Right ventricle myocardium superior (tissue), 1 donor: Measurements from ENCODE around the gene CLCN6. TPM values are rescaled to one million over a fixed set of nuclear protein-coding genes. Genes with fewer than 3 reads are reported as not detected.

ENCODE experiments used
- ATAC-seq: fragments of 200-7000 bp; cut with Tn5 transposase; one replicate; pipeline ENCODE4 v1.9.1; 2020; ENCODE audit warnings: mild to moderate bottlenecking; ENCODE audit not compliant: poor library complexity
- DNase-seq: peaks from one replicate; pipeline ENCODE4 v3.0.0-alpha.2; 2020
- intact Hi-C: fragments of 100-400 bp; cut with DNase I; formaldehyde crosslinking; loops from one replicate; pipeline ENCODE4 v1.11.2; 2022
- total RNA-seq: library from RNA; stranded (reverse); fragmentation: NEBNext Ultra II Directional; extraction: Animal tissue kit (Norgen Biotek cat#: 25700); gene quantifications from one replicate; pipeline ENCODE4 v1.2.1, GENCODE V29; 2021
- donor health status: DM: no; HTN: yes; CAD: no; lungs with severe emphysema.

Gene CLCN6
- total RNA-seq, 1 donor from 2014 or later = 15.2 TPM

DNA sequence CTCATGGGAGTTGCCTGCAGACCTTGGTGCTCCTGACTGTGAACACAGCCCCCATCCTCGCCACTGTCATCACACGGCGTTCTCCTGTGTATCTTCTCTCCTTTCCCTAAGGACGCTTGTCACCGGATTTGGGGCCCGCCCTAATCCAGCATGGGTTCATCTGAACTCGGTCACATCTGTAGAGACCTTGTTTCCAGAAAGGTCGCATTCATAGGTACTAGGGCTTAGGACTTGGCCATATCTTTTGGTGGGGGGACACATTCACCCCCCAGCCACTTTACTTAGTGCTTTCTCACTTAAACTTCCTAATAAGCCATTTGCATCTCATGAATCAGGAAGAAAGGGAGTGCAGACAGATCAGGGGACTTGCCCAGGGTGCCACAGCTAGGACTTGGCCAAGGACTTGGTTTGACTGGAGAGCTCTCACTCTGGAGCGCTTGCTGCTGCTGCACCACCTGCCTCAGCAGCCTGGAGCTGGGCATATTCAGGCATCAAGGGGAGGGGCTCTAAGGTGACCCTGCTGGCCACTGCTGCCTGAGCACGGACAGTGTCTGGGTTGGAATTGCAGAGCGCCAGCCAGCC, 31.9 kb downstream of the CLCN6 start:
- DNase-seq = no peak
- intact Hi-C loops = no loop called here
- ATAC-seq = no peak

DNA sequence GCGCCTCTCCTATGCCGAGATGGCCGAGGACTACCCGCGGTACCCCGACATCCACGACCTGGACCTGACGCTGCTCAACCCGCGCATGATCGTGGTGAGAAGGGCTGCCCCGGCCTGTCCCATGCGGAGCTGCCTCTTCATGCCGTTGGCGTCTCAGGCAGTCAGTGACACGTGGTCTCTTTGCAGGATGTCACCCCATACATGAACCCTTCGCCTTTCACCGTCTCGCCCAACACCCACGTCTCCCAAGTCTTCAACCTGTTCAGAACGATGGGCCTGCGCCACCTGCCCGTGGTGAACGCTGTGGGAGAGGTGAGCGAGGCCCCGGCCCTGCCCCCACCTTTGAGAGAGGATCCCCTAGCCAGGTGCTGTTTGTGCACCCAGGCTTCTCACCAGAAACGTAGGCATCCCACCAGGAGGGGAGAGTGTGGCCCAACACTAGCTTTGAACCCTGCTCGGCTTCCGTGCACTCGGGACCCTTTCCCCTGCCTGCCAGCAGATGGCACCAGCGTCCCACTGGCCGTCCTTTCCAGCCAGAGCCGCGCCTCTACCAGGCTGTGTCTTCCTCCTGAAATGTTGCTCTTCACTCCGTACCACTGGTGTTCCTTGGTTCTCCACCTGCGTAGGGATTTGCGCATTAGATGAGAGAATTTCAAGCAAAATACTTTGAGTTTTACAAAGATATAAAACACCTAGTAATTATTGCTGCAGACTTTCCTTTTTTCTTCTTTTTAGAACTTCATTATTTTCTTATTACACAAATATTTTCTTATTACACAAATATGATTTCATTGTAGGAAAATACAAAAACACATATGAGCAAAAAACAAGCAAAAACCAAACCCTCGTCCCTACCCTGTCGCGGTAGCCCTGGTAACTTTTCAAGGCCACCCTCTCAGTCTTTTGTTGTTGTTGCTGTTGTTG, 32.6 kb downstream of the CLCN6 start:
- intact Hi-C loops = loop anchor here (1.0 kb wide), 1 partner anchor 55 kb away; no protein-coding TSS in a partner anchor
- DNase-seq (peak; percentile 85), ATAC-seq (peak; percentile 91)

DNA sequence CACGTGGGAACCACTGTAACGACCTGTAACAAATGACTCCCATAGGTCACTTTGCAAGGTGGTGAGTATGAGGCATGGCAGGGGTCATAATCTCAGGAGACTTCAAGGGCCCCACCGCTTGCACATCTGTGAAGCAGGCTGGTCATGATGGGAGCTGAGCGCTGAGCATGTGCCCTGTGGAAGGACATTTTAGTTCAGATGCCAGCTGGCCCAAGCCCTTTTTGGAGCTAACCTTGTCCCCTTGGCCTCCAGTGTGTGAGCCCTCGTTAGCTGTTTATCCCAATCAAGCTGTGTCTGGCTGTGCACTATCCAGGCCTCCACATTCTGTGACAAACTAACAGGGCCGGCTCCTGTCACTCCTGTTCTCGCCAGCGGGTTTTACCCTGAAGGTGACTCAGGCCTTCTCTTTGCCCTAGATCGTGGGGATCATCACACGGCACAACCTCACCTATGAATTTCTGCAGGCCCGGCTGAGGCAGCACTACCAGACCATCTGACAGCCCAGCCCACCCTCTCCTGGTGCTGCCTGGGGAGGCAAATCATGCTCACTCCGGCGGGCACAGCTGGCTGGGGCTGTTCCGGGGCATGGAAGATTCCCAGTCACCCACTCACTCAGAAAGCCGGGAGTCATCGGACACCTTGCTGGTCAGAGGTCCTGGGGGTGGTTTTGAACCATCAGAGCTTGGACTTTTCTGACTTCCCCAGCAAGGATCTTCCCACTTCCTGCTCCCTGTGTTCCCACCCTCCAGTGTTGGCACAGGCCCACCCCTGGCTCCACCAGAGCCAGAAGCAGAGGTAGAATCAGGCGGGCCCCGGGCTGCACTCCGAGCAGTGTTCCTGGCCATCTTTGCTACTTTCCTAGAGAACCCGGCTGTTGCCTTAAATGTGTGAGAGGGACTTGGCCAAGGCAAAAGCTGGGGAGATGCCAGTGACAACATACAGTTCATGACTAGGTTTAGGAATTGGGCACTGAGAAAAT, 34.0 kb downstream of the CLCN6 start:
- DNase-seq = no peak
- intact Hi-C loops = loop anchor here (1.0 kb wide), 1 partner anchor 53 kb away; no protein-coding TSS in a partner anchor

DNA sequence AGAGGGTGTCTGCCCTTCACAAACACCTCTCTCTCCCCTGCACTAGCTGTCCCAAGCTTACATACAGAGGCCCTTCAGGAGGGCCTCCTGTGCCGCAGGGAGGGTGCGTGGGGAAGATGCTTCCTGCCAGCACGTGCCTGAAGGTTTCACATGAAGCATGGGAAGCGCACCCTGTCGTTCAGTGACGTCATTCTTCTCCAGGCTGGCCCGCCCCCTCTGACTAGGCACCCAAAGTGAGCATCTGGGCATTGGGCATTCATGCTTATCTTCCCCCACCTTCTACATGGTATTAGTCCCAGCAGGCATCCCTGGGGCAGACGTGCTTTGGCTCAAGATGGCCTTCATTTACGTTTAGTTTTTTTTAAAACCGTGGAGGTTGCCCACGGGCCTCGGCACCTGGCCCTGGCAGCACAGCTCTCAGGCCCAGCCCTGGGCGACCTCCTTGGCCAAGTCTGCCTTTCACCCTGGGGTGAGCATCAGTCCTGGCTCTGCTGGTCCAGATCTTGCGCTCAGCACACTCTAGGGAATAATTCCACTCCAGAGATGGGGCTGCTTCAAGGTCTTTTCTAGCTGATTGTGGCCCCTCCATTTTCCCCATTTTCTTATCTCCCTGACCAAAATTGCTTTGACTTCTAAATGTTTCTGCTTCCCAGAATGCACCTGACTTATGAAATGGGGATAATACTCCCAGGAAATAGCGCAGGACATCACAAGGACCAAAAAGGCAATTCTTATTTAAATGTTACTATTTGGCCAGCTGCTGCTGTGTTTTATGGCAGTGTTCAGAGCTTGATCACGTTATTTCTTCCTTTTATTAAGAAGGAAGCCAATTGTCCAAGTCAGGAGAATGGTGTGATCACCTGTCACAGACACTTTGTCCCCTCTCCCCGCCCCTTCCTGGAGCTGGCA, 35.5 kb downstream of the CLCN6 start:
- intact Hi-C loops = no loop called here
- DNase-seq (no peak), ATAC-seq (no peak)

More for the DNA sequence above, 34.0 kb downstream of the CLCN6 start:
- ATAC-seq = no peak

DNA sequence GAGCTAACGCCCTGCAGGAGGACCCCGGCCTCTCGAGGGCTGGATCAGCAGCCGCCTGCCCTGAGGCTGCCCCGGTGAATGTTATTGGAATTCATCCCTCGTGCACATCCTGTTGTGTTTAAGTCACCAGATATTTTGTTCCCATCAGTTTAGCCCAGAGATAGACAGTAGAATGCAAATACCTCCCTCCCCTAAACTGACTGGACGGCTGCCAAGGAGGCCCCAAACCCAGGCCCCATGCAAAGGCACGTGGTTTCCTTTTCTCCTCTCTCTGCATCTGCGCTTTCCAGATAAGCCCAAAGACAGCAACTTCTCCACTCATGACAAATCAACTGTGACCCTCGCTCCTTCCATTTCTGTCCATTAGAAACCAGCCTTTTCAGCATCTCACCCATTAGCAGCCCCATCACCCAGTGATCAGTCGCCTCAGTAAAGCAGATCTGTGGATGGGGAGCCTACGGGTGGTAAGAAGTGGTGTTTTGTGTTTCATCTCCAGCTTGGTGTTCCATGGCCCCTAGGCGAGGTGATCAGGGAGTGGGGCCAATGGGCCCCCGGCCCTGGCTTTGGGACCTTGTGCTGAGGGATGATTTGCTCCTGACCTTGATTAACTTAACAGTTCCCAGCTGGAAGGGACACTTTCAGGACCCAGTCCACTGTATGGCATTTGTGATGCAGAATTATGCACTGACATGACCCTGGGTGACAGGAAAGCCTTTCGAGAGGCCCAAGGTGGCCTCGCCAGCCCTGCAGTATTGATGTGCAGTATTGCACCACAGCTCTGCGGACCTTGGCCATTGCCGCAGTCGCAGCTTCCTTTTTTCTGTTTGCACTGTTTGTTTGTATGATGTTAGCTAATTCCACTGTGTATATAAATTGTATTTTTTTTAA, 36.4 kb downstream of the CLCN6 start:
- DNase-seq = no peak
- no peak for ATAC-seq
- intact Hi-C loops = no loop called here

DNA sequence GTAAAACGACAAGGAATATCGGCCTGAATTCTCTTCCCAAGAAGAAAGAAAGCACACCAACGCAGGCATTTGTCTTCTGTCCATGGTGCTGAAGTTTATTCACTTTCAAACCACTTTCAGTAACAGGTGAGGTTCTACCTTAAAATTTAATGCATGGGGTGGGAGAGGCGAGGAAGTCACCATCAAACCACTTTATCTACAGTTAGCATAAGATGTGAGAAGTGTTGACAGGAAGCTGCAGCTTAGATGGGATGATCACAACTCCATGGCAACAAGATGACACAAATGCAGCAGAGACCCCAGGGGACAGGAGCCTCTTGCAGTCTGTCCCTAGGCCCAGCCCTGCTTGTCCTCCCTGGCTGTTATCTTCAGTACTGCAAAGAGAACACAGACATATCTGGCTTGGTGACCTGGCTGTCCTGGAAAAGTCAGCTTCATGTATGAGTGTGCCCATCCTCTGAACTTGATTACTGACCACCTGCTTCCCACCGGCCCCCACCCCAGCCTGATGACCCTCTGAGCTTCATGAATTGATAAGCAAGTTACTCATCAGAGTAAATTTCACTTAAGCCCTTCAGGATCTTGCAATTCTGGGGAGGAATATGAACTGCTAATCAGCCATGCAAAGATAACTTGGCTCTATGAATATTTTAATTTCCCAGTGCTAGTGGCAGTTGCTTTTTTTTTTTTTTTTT, 39.8 kb downstream of the CLCN6 start:
- intact Hi-C loops = no loop called here
- ATAC-seq = no peak
- DNase-seq = no peak

DNA sequence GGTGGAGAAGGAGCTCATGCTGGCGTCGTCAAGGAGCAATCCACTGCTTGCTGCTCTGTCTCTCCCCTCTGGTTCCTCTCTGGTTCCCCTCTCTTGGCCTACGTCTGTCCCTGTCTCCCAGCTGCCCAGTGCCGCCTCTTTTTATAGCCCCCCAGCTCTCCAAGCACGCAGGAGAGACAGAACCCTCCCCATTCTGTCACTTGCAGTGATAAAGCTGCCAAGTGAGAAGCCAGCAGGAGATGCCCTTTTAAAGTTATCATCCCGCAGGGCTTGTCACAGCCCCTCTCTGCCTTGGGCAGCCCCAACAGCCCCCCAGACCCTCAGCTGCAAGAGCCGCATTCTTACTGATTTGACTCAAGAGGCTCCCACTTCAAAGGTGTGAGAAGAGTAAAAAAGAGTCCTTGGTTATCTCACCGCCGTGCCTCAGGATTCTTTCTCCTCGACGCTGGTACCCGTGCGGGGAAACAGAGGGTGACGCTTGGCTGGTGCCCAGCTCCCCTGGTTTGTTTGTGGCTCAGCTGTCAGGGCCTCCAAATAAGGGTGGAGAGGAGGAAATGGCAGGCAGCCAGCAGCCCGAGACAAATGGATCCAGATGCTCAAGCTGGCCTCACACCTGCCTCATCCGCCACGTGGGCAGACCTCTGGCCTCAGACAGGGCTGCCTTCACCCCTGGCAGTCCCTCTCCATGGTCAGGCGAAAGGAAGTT, 41.8 kb downstream of the CLCN6 start, which contains the start of gene NPPA:
Gene NPPA (minus strand): TSS at position 117 of the 706 bp plus-strand sequence. CDS start 99 bp downstream, at position 18.
- intact Hi-C loops = no loop called here
- DNase-seq = no peak
- no peak for ATAC-seq

DNA sequence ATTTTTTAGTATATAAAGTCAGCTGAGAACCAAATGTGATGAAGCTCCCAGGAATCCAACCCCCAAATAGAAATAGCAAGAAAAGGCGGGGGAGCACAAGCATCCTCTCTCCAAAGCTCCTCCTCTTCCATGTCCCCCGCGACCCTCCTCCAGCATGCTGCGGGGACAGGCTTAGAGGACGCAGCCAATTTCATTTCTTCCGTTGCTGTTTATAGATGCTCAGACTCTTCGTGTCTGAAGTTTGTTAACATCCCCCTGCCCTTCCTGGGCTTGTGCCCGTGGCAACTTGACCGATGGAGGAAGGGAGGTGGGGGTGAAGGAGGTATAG, 42.3 kb downstream of the CLCN6 start:
- intact Hi-C loops = no loop called here
- ATAC-seq (no peak), DNase-seq (no peak)

DNA sequence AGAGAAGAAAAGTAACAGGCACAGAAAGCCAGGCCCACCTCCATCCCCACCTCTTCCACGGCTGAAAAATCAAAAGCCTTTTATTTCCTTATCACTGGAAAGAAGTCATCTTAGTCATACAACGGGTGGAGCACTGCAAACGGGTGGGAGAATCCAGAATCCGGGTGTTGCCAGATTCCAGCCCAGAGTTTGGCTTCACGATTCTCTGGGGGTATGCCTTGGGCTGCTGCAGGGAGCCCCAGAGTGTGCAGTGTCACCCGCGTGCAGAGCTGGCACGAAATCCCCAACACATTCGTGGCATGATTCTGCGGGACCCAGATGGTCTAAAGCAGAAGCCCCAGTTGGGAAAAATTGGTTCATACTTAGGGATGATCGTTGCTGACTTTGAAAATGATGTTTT, 44.2 kb downstream of the CLCN6 start:
- intact Hi-C loops = no loop called here
- no peak for DNase-seq
- ATAC-seq = no peak

DNA sequence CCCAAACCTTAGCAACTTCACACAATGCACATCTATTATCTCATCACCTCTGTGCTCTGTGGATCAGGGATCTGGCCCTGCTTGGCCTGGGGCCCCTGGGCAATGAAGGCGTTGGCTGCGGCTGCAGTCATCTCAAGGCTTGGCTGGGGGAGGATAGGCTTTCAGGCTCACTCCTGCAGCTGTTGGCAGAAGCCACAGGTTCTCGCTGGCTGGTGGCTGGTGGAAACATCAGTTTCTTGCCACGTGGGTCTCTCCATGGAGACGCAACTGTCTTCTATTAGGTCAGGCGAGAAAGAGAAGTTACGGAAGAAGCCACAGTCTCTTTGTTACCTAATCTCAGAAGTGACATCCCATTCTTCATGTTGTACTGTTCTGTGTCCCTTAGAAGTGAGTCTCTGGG, 45.2 kb downstream of the CLCN6 start:
- intact Hi-C loops = no loop called here
- ATAC-seq = no peak
- no peak for DNase-seq

DNA sequence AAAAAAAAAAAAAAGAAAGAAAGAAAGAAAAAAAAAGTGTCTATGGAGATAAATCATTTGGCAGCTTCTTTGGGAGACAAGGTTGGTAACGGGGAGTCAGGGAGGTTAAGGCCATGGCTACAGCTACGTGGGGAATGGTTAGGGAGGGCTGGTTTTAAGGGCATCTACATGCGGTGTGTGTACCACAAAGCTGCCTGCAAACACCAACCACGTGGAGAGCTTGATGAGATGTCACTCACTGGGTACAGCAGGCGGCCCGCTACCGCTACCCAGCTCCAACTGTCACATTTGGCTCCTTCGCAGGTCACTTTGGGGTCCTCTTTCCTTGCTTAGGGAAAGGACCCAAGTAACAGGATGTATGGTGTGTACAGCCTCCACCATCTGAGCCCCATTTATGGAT, 48.5 kb downstream of the CLCN6 start:
- ATAC-seq (no peak), DNase-seq (no peak)
- intact Hi-C loops = no loop called here

DNA sequence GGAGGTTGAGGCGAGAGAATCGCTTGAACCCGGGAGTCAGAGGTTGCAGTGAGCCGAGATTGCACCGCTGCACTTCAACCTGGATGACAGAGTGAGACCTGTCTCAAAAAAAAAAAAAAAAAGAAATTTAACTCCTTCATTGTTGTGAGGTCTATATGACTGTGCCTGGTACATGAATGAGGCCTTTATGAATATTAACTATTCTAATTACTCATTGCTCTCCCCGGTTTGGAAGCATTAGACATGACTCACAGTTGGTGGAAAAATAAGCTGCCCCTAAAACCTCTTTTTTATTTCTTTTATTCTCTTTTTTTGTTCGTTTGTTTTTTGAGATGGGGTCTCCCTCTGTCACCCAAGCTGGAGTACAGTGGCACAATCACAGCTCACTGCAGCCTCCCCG, 49.4 kb downstream of the CLCN6 start:
- intact Hi-C loops = no loop called here
- DNase-seq = no peak
- no peak for ATAC-seq

DNA sequence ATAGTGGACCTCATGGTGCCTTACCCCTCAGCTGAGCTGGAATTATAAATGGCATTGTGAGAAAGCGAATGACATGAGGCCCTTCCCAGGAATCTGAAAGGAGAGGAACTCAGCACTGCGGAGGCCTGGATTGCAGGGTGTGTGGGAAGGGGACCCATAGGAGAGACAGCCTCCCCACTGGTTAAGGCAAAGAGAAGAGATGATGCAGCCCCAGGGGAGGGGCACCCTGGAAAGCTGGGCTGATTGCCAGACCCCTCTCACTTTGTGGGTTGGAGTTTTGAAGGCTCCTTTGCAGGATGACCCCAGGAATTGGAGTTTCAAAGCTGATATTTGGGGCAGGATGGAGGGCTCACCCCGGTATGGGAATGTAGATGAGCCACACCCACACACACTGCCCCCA, 50.7 kb downstream of the CLCN6 start:
- ATAC-seq = no peak
- intact Hi-C loops = no loop called here
- DNase-seq = no peak

DNA sequence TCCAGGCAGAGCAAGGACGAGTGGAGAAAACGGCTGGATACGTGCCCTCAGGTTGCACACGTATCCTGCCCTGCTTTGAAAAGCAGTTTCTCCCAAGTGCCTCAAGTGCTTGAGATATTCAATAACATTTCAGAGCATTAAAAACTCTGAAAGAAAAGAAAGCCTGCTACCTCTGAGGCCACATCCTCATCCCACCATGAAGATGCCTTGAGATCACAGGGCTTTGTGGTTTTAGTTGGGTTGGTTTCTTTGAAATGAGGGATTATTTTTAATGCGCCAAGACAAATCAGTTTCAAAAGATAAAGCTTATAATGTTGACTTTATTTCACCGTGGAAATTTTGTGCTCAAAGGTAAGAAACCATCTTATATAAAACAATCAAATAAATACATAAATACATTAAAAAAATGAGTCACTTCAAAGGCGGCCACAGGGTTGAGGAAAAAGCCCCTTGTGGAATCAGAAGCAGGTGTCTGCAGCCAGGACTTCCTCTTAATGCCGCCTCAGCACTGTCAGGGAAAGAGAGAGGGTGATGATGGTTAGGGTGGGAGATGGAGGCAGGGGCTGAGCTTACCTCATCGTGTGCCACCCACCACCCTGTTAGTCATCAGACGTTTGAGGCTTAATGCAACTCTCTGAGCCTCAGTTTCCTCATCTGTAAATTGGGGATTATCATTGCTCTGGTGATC, 51.3 kb downstream of the CLCN6 start:
- DNase-seq = no peak
- no peak for ATAC-seq
- intact Hi-C loops = no loop called here

DNA sequence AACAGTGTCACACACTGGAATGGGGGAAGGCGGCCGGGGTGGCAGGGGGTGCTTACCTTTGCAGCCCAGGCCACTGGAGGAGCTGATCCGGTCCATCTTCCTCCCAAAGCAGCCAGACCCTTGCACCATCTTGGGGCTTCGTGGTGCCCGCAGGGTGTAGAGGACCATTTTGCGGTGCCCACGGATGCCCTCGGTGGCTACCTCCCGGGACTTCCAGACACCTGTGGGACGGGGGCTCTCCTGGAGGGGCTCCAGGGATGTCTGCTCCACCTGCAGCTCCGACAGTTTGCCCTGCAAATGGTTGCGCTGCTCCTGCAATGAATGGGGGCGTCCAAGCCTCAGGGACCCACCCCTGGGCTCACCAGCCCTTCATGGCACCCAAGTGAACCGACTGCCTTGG, 52.2 kb downstream of the CLCN6 start:
- ATAC-seq = no peak
- no peak for DNase-seq
- intact Hi-C loops = no loop called here

DNA sequence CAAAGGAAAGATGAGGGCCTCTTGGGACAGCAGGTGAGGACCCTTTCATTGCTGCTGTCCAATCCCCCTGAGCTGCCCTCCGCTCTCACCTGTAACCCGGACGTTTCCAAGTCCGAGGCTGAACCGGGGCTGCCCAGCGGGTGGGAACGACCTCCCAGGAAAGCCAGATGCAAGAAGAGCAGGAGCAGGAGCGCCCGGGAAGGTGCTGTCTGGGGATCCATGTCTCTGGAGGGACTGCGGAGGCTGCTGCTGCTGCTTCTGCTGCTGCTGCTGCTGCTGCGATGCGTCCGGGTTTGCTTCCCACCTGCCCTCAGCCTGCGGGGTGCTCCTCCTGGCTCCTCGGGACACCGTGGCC, 52.6 kb downstream of the CLCN6 start, which contains the start of gene NPPB:
Gene NPPB (minus strand): TSS at position 333 of the 355 bp plus-strand sequence. CDS start 112 bp downstream, at position 221.
- intact Hi-C loops = no loop called here
- no peak for ATAC-seq
- no peak for DNase-seq
